Progenitor cell of endocrine pancreas (in vitro differentiated cells): ENCODE results near the gene LAMA5. TPM values are rescaled to one million over a fixed set of nuclear protein-coding genes. Genes with fewer than 3 reads are reported as not detected.

ENCODE experiments used
- DNase-seq: peaks from one replicate; pipeline ENCODE4 v3.0.0; 2021; ENCODE audit warnings: low spot score; ENCODE audit not compliant: unreplicated experiment
- H3K27ac Mint-ChIP-seq: 2 replicates; pipeline ENCODE4 v1.8.0; 2021; ENCODE audit warnings: mild to moderate bottlenecking, moderate library complexity, mixed read lengths
- H3K27me3 Mint-ChIP-seq: 2 replicates; pipeline ENCODE4 v1.8.0; 2021; ENCODE audit warnings: mixed read lengths
- H3K36me3 Mint-ChIP-seq: 2 replicates; pipeline ENCODE4 v1.8.0; 2022; ENCODE audit warnings: mixed read lengths; ENCODE audit not compliant: insufficient read depth
- H3K4me1 Mint-ChIP-seq: 2 replicates; pipeline ENCODE4 v1.8.0; 2021; ENCODE audit warnings: low read depth, mixed read lengths
- H3K4me3 Mint-ChIP-seq: 2 replicates; pipeline ENCODE4 v1.8.0; 2021; ENCODE audit warnings: low read depth, mild to moderate bottlenecking, moderate library complexity, mixed read lengths
- H3K9me3 Mint-ChIP-seq: 2 replicates; pipeline ENCODE4 v1.8.0; 2021; ENCODE audit warnings: low read depth, mixed read lengths
- total RNA-seq: library from RNA; stranded (reverse); gene quantifications from 2 replicates; pipeline ENCODE4 v1.2.1, GENCODE V29; 2021
- TF ChIP-seq, protein P1 (sequence below): fragments of 200-600 bp; sonication (generic); IDR thresholded peaks from one replicate; pipeline ENCODE4 v1.5.0; 2021; ENCODE audit warnings: antibody characterized with exemption, mild to moderate bottlenecking; ENCODE audit not compliant: unreplicated experiment

Gene LAMA5
- total RNA-seq, 1 donor from 2014 or later = 252 TPM

DNA sequence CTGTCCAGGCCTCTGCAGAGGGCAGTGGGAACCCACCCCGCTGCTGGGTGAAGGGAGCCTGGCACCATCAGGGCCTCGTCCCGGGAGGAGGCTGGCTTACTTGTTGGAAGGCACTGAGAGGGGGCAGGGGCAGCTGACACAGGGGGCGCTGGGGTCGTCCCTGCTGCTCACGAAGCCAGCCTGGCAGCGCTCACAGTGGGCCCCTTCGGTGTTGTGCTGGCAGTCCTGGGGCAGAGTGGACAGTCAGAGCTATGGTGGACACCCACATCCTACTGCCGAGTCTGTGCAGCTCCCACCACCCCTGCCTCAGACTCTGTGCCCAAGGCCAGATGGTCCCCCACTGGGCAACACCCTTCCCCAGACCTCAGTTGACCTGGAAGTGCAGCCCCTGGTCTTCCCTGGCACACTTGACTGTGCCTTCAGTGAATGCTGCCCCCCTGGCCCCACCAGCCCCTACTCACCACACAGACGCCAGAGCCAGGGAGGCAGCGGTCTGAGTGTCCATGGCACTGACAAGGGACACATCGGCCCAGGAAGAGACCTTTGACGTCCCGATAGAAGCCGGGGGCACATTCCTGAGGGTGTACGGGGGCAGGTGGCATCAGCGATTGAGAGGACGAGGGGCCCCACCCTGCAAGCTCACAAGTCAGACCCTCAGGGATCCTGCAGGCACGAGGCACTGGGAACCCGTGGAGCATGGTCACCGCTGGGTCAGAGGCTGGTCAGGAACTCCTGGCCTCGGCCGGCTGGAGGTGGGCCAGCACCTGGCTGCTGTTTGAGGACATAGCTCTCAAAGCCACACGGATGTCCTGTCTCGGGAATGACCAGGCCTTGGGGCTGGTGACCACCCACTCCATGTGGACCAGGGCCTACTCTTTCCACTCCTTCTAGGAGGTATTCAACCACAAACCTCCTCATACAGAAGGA, 42.9 kb downstream of the LAMA5 start:
- DNase-seq = no peak
- no peaks in the 10 kb centered on the region for H3K27me3 Mint-ChIP-seq
- TF ChIP-seq, protein P1, sequence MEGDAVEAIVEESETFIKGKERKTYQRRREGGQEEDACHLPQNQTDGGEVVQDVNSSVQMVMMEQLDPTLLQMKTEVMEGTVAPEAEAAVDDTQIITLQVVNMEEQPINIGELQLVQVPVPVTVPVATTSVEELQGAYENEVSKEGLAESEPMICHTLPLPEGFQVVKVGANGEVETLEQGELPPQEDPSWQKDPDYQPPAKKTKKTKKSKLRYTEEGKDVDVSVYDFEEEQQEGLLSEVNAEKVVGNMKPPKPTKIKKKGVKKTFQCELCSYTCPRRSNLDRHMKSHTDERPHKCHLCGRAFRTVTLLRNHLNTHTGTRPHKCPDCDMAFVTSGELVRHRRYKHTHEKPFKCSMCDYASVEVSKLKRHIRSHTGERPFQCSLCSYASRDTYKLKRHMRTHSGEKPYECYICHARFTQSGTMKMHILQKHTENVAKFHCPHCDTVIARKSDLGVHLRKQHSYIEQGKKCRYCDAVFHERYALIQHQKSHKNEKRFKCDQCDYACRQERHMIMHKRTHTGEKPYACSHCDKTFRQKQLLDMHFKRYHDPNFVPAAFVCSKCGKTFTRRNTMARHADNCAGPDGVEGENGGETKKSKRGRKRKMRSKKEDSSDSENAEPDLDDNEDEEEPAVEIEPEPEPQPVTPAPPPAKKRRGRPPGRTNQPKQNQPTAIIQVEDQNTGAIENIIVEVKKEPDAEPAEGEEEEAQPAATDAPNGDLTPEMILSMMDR = no peak
- no peak overlapping the region for H3K4me3 Mint-ChIP-seq
- H3K4me1 Mint-ChIP-seq = no peaks in the 10 kb centered on the region
- H3K27ac Mint-ChIP-seq = no peak overlapping the region
- peaks cover 28% of the 10 kb centered on the region for H3K36me3 Mint-ChIP-seq
- H3K9me3 Mint-ChIP-seq = no peaks in the 10 kb centered on the region

DNA sequence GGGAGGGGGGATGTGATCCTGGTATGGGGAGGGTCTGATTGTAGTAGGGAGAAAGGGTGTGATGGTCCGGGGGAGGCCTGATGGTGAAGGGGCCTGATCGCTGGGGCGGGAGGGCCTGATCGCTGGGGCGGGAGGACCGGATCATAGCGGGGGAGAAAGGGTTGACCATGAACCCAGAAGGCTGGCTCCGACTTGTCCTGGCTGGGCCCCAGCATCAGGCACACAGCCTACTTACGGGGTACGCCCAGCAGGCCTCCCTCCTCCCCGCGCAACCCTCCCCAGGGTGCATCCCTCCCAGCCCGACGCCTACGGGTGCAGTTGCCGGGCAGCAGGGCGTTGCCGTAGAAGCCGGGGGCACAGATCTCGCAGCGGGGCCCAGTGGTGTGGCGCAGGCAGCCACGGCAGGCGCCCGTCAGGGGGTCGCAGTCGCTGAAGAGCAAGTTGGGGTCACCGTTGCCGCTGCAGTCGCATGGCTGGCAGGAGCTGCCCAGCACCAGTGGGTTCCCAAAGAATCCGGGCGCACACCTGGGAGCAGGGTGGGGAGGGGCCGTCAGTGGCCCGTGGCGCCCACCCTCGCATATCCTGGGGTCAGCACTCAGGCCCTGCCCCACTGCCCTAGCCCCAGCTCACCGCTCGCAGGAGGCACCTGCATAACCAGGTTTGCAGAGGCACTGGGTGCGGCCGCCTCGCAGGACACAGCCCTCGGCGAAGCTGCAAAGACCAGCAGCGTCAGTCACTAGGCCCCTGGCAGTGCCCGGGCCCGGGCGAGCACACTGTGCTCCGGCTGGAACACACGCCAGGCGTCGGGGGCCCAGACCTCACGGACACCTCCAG, 43.7 kb downstream of the LAMA5 start:
- Mint-ChIP-seq H3K27ac (no peak overlapping the region), H3K9me3 (no peaks in the 10 kb centered on the region), H3K4me3 (no peak overlapping the region), H3K36me3 (peaks cover 28% of the 10 kb centered on the region), H3K27me3 (no peaks in the 10 kb centered on the region), H3K4me1 (no peaks in the 10 kb centered on the region)
- TF ChIP-seq, protein P1 = no peak
- DNase-seq = no peak

DNA sequence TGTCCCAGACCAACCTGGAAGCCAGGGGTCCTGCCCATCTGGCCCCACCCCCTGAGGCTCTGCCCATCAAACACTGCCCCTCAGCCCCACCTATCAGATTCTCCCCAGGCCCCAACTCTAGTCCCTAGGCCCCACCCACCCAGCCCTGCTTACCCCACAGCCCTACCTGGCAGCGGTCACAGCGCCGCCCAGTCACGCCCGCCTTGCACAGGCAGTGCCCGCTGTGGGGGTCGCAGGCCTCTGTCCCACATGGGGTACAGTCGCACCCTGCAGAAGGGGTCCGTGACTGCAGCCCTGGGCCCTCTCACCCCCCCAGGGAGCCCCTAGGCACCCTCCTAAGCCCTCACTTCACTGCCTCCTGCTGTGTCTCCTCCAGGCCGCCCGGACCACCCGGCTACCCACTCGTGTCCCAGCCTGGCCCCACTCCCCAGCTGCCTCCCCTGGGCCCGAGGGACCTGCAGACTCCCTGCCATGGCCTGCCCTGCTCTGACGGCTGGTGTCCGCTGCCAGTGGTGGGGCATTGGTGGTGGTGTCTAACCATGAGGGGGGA, 44.5 kb downstream of the LAMA5 start:
- H3K36me3 Mint-ChIP-seq = peaks cover 28% of the 10 kb centered on the region
- no peaks in the 10 kb centered on the region for H3K9me3 Mint-ChIP-seq
- H3K27ac Mint-ChIP-seq = no peak overlapping the region

DNA sequence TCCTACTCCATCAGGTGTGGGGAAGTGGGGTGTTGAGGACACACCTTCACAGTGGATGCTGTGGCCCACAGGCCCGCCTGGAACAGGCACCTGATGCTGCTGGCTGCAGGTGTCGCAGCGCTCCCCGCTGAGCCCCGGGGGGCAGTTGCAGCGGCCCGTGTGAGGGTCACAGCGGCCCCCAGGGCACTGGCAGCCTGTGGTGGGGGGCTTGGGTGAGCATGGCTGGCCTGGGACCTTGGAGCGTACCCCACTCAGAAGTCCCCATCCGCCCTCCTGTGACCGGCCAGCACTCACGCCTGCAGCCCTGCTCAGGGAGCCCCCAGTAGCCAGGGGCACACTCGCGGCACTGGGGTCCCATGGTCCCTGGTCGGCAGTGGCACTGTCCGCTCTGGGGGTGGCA, 45.1 kb downstream of the LAMA5 start:
- Mint-ChIP-seq H3K27ac (no peak overlapping the region), H3K27me3 (no peaks in the 10 kb centered on the region), H3K36me3 (peaks cover 23% of the 10 kb centered on the region), H3K4me1 (no peaks in the 10 kb centered on the region), H3K4me3 (no peak overlapping the region), H3K9me3 (no peaks in the 10 kb centered on the region)
- no peak for DNase-seq
- TF ChIP-seq, protein P1 = no peak

More for the DNA sequence above, 44.5 kb downstream of the LAMA5 start:
- no peaks in the 10 kb centered on the region for H3K4me1 Mint-ChIP-seq
- no peaks in the 10 kb centered on the region for H3K27me3 Mint-ChIP-seq
- DNase-seq = no peak
- H3K4me3 Mint-ChIP-seq = no peak overlapping the region
- TF ChIP-seq, protein P1 = no peak

DNA sequence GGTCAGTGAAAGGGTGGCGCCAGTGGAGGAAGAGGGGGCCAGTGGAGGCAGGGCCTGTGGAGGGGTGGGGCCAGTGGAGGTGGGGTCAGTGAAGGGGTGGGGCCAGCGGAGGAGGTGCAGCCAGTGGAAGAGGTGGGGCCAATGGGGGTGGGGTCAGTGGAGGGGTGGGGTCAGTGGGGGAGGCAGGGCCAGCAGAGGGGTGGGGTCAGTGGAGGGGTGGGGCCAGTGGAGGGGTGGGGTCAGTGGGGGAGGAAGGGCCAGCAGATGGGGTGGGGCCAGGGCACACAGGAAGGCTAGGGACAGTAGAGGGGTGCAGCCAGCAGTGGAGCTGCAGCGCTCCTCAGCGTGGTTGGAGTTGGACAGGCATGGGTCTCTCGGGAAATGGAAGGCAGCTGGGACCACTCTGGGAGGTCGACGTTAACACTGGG, 45.6 kb downstream of the LAMA5 start:
- no peaks in the 10 kb centered on the region for H3K27me3 Mint-ChIP-seq
- peaks cover 20% of the 10 kb centered on the region for H3K36me3 Mint-ChIP-seq
- H3K27ac Mint-ChIP-seq = no peak overlapping the region
- H3K4me3 Mint-ChIP-seq = no peak overlapping the region
- DNase-seq = no peak
- TF ChIP-seq, protein P1 = no peak
- H3K4me1 Mint-ChIP-seq = no peaks in the 10 kb centered on the region
- H3K9me3 Mint-ChIP-seq = no peaks in the 10 kb centered on the region
